Activated CD4-positive, alpha-beta T cell treated with anti-CD3 and anti-CD28 coated beads for 1 hour (primary cell): Measurements from ENCODE around the gene KIR3DL3.
"Not testable (repeated sequence)": the region's sequence is repeated elsewhere in the genome, so short reads cannot be mapped to it uniquely, and the experiment has no call there.

ENCODE experiments used
- DNase-seq: peaks from one replicate; pipeline ENCODE4 v3.0.0-alpha.2; 2020

KIR3DL3 gene

DNA sequence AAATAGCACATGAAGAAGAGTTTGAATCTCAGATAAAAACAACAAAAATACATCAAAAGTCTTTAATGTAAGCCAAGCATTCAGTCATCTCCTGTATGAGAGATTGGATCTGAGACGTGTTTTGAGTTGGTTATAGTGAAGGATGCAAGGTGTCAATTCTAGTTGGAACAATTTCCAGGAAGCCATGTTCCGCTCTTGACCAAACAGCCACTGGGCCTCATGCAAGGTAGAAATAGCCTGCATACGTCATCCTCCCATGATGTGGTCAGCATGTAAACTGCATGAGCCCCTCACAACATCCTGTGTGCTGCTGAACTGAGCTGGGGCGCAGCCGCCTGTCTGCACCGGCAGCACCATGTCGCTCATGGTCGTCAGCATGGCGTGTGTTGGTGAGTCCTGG is at the start of gene KIR3DL3:
KIR3DL3 (plus strand) TSS at position 301 of the 400 bp plus-strand sequence; CDS start at position 356, 55 bp downstream.
- no peak for DNase-seq

DNA sequence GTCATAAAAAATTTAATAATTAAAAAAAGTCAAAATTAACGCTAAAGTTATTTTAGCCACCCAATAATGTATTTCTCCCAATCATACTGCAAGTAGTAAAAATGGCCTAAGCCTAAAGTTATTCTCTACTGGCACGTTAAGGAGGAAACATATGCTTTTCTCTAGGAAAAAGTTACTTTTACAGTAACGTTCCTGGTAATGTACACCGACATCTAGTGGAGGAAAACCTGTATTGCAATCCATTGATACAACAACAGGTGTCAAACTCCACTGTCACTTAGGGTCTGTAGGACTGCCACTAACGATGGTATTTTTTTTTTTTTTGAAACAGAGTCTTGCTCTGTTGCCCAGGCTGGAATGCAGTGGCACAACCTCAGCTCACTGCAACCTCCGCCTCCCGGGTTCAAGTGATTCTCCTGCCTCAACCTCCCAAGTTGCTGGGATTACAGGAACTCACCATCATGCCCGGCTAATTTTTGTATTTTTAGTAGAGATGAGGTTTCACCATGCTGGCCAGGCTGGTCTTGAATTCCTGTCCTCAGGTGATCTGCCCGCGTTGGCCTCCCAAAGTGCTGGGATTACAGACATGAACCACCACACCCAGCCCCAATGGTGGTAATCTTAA is 47.9 kb upstream of the KIR3DL3 start:
- not testable (repeated sequence) for DNase-seq

DNA sequence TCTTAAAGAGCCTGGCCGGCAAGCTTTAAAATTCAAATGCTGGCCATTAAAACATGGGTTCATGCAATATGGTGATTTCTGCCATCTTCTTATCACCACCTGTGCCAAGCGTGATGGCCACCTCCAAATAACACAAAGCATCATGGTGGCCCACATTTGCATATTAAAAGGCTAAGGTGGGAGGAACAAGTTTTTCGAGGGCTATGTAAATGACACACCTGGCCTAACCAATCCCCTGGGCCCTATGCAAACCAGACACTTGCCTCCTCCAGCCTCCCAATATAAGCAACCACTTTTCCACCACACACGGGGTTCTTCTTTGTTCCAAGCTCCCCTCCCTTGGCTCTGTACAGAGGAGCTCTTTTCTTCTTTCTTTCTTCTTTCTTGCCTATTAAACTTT is 47.0 kb upstream of the KIR3DL3 start:
- DNase-seq = no peak

DNA sequence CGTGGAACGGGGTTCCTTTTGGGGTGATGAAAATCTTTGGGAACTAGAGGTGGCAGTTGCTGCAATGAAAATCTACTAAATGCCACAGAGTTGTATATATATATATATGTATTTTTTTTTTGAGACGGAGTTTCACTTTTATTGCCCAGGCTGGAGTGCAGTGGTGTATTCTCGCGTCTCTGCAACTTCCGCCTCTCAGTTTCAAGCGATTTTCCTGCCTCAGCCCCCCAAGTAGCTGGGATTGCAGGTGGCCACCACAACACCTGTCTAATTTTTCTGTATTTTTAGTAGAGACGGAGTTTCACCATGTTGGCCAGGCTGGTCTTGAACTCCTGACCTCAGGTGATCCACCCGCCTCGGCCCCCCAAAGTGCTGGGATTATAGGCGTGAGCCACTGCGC is 42.6 kb upstream of the KIR3DL3 start:
- not testable (repeated sequence) for DNase-seq

DNA sequence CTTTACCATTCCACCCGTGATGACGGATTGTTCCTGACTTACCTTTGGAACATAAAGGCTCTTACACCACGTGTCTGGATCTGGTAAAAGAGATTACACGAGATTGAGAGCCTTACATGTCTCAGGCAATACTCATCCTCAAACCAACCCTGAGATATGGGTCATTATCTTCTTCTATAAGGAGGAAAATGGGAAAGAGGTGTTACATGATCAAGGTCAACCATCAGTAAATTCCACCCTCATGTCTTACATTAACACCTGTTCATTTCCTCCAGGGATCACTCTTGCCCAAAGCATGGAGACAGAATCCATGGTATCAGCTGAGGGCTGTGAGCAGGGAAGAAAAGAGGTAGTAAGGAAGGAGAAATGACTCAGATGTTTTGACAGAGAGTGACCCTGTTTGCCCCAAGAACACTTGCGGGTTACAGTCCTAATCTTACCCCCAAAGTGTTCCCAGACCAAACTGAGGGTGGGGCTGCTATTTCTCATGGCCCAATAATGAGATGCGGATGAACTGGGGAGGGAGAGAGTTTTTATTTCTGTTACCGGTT is 41.9 kb upstream of the KIR3DL3 start:
- DNase-seq = no peak

DNA sequence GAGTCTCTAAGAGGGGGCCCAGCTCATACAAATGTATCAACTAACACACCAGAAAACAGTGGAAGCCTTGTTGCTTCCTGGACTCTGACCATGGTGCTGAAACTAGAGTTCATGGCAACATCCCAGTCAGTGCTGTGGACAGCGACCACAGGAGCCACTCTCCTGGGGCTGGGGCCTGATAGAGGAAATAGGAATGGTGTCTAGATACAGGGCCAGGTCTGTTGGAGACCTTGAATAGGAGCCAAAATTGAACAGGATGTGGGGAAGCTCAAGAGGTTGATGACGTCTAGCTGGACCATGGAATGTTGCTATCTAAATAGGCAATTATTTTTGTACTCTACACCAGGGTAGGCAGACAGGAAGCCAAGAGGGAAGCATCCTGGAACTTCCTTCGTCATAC is 39.7 kb upstream of the KIR3DL3 start:
- no peak for DNase-seq

DNA sequence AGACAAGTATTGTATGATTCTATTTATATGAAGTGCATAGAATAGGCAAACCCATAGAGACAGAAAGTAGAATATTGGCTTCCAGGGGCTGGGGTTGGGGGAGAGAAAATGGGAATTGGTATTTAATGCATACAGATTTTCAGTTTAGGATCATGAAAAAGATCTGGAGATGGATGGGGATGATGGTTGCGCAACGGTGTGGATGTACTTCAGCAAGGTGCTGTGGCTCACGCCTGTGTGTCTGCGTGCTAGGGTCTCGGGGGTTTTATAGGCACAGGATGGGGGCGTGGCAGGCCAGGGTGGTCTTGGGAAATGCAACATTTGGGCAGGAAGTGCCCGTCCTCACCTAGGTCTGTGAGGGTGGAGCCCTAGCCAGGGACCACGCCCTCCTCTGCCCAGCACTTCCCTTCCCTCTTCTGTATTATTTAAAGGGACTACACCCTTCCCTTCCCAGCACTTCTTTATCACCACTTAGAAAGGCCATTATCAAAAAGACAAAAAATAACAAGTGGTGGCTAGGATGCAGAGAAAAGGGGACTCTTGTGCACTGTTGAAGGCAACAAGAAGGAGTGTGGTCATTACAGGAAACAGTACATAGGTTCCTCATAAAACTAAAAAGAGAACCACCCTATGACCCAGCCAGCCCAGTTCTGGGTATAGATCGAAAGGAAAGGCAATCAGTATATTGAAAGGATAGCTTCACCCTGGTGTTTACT is 32.5 kb upstream of the KIR3DL3 start:
- DNase-seq = no peak

DNA sequence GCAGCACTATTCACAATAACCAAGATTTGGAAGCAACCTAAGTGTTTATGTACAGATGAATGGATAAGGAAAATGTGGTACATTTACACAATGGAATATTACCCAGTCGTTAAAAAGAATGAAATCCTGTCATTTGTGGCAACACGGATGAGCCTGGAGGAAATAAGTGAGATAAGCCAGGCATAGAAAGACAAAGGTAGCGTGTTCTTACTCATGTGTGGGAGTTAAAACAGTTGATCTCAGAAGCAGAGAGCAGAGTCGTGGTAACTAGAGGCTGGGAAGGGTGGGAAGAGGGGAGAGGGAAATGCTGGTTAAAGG is 32.0 kb upstream of the KIR3DL3 start:
- no peak for DNase-seq

DNA sequence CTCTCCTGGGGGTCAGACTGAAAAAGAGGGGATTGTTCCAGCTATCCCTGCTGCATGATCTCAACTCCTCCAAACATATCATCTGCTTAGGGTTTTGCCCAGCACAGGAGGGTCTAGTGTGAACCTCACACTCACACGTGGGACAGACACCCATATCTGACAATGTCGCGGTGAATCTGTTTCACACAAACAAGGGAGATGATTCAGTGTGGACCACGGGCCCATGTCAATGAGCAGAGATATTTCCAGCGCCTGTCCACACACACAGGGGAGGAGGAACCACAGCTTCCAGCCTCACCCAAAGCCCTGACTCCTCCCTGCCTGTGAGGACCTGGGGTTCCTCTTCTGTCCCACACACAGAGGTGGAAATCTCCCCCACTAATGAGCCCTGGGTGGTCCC is 29.6 kb upstream of the KIR3DL3 start:
- no peak for DNase-seq

DNA sequence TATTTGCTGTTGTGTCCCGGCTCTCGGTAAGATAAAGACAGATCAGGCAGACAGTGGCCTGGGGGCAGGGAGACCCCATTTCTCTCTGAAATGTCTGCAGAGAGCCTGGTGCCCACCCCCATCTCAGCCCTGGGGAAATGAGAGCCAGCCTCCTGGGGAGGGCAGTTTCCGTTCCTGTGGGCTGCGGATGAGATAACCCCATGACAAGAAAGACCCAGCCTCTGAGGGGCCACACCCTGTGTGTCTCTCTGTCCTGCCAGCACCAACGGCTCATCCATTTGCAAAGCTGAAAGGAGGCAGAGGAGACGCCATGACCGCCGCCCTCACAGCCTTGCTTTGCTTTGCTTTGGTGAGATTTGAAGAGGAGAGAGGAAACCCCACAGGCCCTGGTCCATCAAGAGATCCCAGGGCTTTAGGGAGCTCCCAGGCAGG is 28.1 kb upstream of the KIR3DL3 start:
- DNase-seq = no peak

DNA sequence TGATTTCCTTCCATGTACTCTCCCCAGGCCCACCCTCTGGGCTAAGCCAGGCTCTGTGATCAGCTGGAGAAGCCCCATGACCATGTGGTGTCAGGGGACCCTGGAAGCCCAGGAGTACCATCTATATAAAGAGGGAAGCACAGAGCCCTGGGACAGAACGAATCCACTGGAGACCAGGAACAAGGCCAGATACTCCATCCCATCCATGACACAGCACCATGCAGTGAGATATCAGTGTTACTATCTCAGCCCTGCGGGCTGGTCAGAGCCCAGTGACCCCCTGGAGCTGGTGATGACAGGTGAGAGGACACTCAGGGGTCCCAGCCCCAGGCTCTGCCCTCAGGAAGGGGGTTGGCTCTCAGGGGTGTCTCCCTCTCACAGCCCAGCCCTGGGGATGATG is 27.5 kb upstream of the KIR3DL3 start:
- DNase-seq = no peak

DNA sequence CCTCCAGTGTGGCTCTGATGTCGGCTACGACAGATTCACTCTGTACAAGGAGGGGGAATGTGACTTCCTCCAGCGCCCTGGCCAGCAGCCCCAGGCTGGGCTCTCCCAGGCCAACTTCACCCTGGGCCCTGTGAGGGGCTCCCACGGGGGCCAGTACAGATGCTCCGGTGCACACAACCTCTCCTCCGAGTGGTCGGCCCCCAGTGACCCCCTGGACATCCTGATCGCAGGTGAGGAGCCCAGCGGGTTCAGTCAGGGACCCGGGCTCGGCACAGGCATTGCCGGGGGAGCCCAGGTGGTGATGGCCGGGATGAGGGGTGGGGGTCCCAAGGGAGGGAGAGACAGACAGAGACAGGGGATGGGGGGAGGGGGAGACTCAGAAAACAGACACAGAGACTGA is 26.5 kb upstream of the KIR3DL3 start:
- DNase-seq = not testable (repeated sequence)

DNA sequence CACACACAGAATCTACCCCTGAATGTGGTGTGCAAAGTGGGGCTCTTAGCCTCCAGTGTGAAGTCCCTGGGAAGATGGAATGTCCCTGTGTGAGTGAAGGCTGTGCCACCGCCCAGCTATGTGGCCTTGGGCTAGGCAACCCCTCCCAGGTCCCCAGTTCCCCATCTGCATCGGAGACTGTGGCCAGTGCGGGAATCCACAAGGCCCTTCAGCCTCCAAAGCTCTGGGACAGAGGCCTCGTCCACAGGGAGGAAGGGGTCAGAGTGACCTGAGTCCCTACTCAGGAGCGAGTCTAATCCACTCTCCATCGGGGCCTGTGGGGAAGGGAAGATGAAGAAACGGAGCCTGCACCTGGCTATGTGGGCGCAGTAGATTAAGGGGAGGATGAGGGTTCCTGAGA is 19.3 kb upstream of the KIR3DL3 start:
- no peak for DNase-seq

DNA sequence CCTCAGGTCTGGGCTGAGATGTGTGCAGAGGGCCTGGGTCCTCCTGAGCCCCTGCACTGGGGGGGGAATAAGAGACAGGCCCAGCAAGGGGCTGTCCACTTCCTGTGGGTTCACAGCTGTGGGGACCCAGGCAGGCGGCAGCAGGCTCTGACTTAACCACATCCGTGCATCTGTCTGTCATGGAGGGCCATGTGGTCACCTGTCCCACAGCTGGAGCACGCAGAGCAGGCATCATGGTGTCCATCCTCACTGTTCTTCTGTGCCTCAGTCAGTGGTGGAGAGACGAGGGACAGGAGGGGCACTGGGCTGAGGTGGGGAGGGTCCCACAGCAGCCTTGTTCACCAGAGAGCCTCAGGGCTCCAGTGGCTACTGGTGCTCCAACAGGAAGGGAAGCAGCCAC is 16.3 kb upstream of the KIR3DL3 start:
- no peak for DNase-seq

DNA sequence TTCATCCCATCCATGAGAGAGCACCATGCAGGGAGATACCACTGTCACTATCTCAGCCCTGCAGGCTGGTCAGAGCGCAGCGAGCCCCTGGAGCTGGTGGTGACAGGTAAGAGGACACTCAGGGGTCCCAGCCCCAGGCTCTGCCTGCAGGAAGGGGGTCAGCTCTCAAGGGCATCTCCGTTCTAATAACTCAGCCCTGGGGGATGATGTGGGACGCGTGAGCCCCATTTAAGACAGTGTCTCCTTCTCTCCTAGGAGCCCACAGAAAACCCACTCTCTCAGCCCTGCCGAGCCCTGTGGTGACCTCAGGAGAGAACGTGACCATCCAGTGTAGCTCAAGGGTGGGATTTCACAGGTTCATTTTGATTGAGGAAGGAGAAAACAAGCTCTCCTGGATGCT is 15.5 kb upstream of the KIR3DL3 start:
- DNase-seq = no peak

DNA sequence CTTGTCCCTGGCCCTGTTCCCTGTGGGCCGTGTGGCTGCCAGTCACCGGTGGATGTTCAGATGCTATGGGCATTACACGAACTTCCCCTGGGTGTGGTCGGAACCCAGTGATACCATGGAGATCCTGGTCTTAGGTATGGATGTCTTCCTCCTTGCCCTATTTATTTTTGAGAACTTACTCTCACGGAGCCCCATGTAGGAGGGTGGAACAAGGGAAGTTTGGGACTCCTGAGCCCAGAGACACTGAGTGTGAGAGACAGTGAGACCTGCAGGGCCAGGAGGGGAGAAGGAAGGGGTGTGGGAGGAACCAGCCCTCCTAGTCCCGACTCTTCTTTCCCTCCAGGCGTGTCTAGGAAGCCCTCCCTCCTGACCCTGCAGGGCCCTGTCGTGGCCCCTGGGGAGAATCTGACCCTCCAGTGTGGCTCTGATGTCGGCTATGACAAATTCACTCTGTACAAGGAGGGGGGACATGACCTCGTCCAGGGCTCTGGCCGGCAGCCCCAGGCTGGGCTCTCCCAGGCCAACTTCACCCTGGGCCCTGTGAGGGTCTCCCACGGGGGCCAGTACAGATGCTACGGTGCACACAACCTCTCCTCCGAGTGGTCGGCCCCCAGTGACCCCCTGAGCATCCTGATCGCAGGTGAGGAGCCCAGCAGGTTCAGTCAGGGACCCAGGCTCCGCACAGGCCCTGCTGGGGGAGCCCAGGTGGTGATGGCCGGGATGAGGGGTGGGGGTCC is 14.9 kb upstream of the KIR3DL3 start:
- DNase-seq = no peak

DNA sequence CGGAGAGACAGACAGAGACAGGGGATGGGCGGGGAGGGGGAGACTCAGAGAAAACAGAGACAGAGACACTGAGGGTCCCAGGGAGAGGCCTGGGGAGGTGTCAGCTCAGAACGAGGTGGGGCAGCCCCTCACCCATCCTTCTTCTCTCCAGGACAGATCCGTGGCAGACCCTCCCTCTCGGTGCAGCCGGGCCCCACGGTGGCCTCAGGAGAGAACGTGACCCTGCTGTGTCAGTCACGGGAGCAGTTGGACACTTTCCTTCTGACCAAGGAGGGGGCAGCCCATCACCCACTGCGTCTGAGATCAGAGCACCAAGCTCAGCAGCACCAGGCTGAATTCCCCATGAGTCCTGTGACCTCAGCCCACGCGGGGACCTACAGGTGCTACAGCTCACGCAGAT is 14.3 kb upstream of the KIR3DL3 start:
- DNase-seq = not testable (repeated sequence)

DNA sequence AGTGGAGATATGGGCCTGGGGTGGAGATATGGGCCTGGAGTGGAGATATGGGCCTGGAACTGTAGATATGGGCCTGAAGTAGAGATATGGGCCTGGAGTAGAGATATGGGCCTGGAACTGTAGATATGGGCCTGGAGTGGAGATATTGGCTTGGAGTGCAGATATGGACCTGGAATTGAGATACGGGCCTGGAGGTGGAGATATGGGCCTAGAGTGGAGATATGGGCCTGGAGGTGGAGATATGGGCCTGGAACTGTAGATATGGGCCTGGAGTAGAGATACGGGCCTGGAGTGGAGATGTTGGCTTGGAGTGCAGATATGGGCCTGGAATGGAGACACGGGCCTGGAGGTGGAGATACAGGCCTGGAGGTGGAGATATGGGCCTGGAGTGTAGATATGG is 402 bp downstream of the KIR3DL3 start:
- DNase-seq = no peak

DNA sequence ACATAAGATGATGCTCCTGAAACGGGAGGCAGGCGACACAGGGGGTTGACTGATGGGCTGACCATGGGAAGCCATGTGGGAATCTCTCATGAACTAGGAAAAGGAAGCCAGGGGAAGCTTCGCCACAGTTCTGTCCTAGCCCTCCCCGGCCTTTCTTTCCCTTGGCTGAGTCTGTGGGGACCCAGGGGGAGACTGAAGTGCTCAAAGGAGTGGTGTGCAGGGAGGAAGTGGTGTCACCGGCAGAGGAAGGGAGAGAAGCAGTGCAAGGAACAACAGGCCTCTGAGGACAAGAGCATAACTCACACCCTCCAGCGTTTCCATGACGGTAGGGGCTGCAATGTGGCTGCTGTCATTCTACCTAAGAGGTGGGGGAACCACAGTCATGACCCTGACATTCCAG is 1.1 kb downstream of the KIR3DL3 start:
- no peak for DNase-seq

DNA sequence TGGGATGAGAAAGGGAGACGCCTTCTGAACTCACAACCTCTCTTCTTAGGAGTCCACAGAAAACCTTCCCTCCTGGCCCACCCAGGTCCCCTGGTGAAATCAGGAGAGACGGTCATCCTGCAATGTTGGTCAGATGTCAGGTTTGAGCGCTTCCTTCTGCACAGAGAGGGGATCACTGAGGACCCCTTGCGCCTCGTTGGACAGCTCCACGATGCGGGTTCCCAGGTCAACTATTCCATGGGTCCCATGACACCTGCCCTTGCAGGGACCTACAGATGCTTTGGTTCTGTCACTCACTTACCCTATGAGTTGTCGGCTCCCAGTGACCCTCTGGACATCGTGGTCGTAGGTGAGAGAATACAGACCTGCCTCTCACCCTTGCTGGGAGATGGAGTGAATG is 3.3 kb downstream of the KIR3DL3 start:
- DNase-seq = no peak

DNA sequence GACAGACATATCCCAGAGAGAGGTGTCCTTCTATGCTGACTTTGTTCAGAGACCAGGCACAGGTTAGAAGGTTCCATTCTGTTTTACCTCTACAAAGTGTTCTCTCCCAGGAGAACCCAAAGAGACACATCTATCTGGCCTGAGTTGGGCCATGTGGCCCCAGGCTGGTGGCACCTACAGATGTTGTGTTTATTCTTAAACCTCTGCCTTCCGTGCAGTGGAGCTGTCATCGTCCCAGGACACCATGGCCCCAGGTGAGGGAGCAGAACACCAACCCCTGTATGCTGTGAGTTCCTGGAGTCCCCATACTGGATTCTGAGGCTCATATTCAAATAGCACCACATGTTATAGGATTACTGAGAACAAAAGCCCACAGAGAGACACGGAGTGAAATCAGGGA is 3.9 kb downstream of the KIR3DL3 start:
- DNase-seq = no peak

DNA sequence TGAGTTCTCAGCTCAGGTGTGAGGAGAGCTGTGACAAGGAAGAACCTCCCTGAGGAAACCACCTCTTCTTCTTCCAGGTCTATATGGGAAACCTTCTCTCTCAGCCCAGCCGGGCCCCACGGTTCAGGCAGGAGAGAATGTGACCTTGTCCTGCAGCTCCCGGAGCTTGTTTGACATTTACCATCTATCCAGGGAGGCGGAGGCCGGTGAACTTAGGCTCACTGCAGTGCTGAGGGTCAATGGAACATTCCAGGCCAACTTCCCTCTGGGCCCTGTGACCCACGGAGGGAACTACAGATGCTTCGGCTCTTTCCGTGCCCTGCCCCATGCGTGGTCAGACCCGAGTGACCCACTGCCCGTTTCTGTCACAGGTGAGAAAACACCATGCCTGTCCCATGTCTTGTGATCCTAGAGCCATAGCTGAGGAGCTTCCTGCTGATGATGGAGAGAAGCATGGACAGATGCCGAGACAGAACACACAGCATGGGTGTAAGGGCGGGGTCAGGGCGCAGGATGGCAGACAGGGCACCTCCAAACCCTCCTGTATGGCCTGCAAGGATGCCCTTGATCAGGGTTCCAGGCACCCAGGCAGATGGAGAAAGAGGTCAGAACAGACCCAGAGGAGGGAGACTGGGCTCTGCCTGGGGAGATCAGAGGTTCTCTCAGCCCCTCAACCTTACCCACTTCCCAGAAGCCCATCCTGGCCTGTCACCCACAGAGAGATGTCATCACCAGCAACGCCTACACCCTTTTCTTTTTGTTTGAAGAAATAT is 5.4 kb downstream of the KIR3DL3 start:
- DNase-seq = no peak

DNA sequence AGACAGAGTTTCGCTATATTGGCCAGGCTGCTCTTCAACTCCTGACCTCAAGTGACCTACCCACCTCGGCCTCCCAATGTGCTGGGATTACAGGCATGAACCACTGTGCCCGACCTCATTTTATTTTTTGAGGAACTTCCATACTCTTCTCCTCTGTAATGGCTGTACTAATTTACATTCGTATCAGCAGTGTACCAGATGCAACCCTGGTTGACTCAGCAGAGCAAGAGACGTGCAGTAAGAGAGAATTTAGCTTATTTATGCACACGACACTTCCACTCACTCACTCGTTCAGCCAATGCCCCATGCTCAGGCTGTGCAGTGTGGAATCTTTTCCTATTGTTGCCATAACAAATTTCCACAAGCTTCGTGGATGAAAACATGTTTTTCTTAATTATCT is 6.9 kb downstream of the KIR3DL3 start:
- no peak for DNase-seq
